ENCODE results near the gene FSTL1.

Gene FSTL1

GRCh38 chr3:120404876-120405275 is 45.9 kb downstream of the FSTL1 start:
- no peak for TF ChIP-seq REST (IDR thresholded peaks at IDR 0.05; ENCODE audit: insufficient replicate concordance, low read depth)
- no peak for TF ChIP-seq CTCF (IDR thresholded peaks at IDR 0.05; ENCODE audit: insufficient read depth, low read length)
- no peak for TF ChIP-seq GABPA (IDR thresholded peaks at IDR 0.05; ENCODE audit: low read depth)
- no peak for TF ChIP-seq POLR2AphosphoS5 (IDR thresholded peaks at IDR 0.05; ENCODE audit: low read depth)
- no peak for TF ChIP-seq SPI1 (IDR thresholded peaks at IDR 0.05; ENCODE audit: borderline replicate concordance, low read depth)
- no peaks in the 10 kb centered on the region for H3K27me3 ChIP-seq (ENCODE audit: insufficient read depth, poor library complexity, severe bottlenecking)
- no peak for DNase-seq (ENCODE audit: low read depth in 1 of 2, low spot score in 1 of 2)
- H3K4me3 ChIP-seq (replicated peaks; ENCODE audit: insufficient read depth, low read length): no peak overlapping the region
- no peak overlapping the region for H3K27ac ChIP-seq (replicated peaks)

DNA sequence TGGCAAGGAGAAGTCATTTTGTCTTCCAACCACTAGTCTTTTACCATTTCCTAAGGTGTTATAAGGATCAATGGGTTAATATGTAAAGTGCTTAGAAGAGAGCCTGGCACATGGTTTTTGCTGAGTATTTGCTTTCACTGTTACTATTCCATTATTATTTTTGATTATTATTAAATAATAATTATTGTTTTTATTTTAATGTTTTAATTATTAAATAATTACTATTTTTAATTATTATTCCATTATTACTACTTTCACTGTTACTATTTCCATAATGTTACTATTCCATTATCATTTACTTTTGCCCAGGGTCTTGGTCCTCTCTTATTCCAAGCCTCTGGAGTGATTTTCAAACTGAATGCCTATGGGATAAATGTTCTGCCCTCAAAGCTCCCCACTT is 48.5 kb downstream of the FSTL1 start:
- no peak for DNase-seq (ENCODE audit: low read depth in 1 of 2, low spot score in 1 of 2)
- no peak overlapping the region for H3K27ac ChIP-seq (replicated peaks)
- no peak overlapping the region for H3K4me3 ChIP-seq (replicated peaks; ENCODE audit: insufficient read depth, low read length)
- no peaks in the 10 kb centered on the region for H3K27me3 ChIP-seq (ENCODE audit: insufficient read depth, poor library complexity, severe bottlenecking)
- TF ChIP-seq POLR2AphosphoS5 (IDR thresholded peaks at IDR 0.05; ENCODE audit: low read depth) (no peak), SPI1 (IDR thresholded peaks at IDR 0.05; ENCODE audit: borderline replicate concordance, low read depth) (no peak), CTCF (IDR thresholded peaks at IDR 0.05; ENCODE audit: insufficient read depth, low read length) (no peak), REST (IDR thresholded peaks at IDR 0.05; ENCODE audit: insufficient replicate concordance, low read depth) (no peak), GABPA (IDR thresholded peaks at IDR 0.05; ENCODE audit: low read depth) (no peak)

DNA sequence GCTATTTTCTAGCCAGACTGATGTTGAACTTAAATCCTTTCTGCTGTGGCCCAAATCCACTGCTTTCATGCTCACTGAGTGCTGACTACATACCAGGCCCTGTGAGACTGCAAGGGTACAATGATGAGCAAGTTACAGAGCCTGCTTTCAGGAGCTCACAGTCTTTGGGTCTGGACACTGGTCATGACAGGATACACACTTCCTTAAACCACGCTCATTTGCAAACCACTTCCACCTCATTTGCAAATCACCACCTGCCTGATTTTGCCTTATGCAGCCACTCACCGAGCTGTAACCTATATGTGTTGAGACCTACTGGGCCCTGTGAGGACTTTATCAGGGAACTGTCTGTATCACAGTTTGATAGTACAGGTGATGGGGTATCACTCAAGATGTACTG is 51.4 kb downstream of the FSTL1 start:
- TF ChIP-seq REST (IDR thresholded peaks at IDR 0.05; ENCODE audit: insufficient replicate concordance, low read depth): no peak
- peak; percentile 39; the same call in 1 of the 2 replicates for TF ChIP-seq SPI1 (IDR thresholded peaks at IDR 0.05; ENCODE audit: borderline replicate concordance, low read depth)
- Histone ChIP-seq H3K27me3 (ENCODE audit: insufficient read depth, poor library complexity, severe bottlenecking) (no peaks in the 10 kb centered on the region), H3K4me3 (replicated peaks; ENCODE audit: insufficient read depth, low read length) (no peak overlapping the region), H3K27ac (replicated peaks) (no peak overlapping the region)
- DNase-seq (ENCODE audit: low read depth in 1 of 2, low spot score in 1 of 2): no peak

GRCh38 chr3:120396469-120396868 is 54.3 kb downstream of the FSTL1 start:
- H3K27ac ChIP-seq (replicated peaks): no peak overlapping the region

More at GRCh38 chr3:120396469-120396868, 54.3 kb downstream of the FSTL1 start:
- Histone ChIP-seq H3K4me3 (replicated peaks; ENCODE audit: insufficient read depth, low read length) (no peak overlapping the region), H3K27me3 (ENCODE audit: insufficient read depth, poor library complexity, severe bottlenecking) (no peaks in the 10 kb centered on the region)
- DNase-seq (ENCODE audit: low read depth in 1 of 2, low spot score in 1 of 2): no peak
- TF ChIP-seq SPI1 (IDR thresholded peaks at IDR 0.05; ENCODE audit: borderline replicate concordance, low read depth) (peak; percentile 13; the same call in 1 of the 2 replicates), CTCF (IDR thresholded peaks at IDR 0.05; ENCODE audit: insufficient read depth, low read length) (no peak)
